Measurements from ENCODE around the gene UMPS. TPM values are rescaled to one million over a fixed set of nuclear protein-coding genes. Genes with fewer than 3 reads are reported as not detected.

UMPS gene
- total RNA-seq, 1 experiment from 2014 or later = 45.4 TPM

- no peak for TF ChIP-seq TP53 (CRISPR knock-in tag; IDR thresholded peaks at IDR 0.05)
- TF ChIP-seq PRDM15 (CRISPR knock-in tag; IDR thresholded peaks at IDR 0.05) = no peak
- TF ChIP-seq ZNF317 (CRISPR knock-in tag; IDR thresholded peaks at IDR 0.05; ENCODE audit: borderline replicate concordance, low read depth) = no peak
These were observed 38.7 kb upstream of the UMPS start (continued) for GRCh38 chr3:124691599-124691998.

DNA sequence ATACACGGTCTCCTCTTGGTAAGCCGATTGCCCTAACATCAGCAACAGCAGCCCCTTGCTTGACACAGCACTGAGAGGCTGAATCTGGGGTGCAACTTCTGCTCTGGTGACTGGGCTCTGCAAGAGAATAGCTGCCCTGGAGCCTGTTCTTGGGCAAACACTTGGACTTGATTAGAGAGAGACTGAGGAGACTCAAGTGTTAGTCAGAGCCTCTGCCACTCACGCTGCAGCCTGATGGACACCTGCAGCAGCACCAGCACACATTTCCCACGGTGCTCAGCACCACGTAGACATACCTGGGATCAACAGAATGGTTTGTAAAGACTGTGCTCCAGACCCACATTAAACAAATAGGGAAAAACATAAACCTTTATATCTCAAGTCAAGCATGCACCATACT is 35.8 kb upstream of the UMPS start:
- Mint-ChIP-seq H3K4me1 (0 out of 2 replicates have a peak, but pooled peaks cover 3% of the 10 kb centered on the region), H3K27me3 (ENCODE audit: low read depth) (no peaks in the 10 kb centered on the region; the same call in 1 of the 2 replicates), H3K27ac (no peak overlapping the region), H3K4me3 (no peak overlapping the region), H3K9me3 (no peaks in the 10 kb centered on the region), H3K36me3 (no peaks in the 10 kb centered on the region)
- DNase-seq (ENCODE audit: low spot score) (no peak), ATAC-seq (no peak)
- ChIA-PET POLR2A (no interaction called here), CTCF (interaction anchor here (1.6 kb wide), 1 partner anchor 129 kb away, joined by 5 read pairs; no protein-coding TSS in a partner anchor)
- TF ChIP-seq FOXK1 (CRISPR knock-in tag; IDR thresholded peaks at IDR 0.05) (no peak), ETV6 (CRISPR knock-in tag; IDR thresholded peaks at IDR 0.05) (no peak), PREB (CRISPR knock-in tag; IDR thresholded peaks at IDR 0.05; ENCODE audit: borderline replicate concordance) (no peak), ZBTB21 (CRISPR knock-in tag; IDR thresholded peaks at IDR 0.05; ENCODE audit: borderline replicate concordance) (no peak), ZNF512 (CRISPR knock-in tag; IDR thresholded peaks at IDR 0.05; ENCODE audit: borderline replicate concordance) (no peak), SMAD3 (CRISPR knock-in tag; IDR thresholded peaks at IDR 0.05; ENCODE audit: borderline replicate concordance) (no peak), SOX15 (CRISPR knock-in tag; IDR thresholded peaks at IDR 0.05) (no peak), GRHL2 (CRISPR knock-in tag; IDR thresholded peaks at IDR 0.05; ENCODE audit: insufficient replicate concordance, severe bottlenecking) (no peak), ZNF121 (CRISPR knock-in tag; IDR thresholded peaks at IDR 0.05) (no peak), CREB1 (CRISPR knock-in tag; IDR thresholded peaks at IDR 0.05) (no peak), SP1 (CRISPR knock-in tag; conservative IDR thresholded peaks at IDR 0.05) (no peak), MYBL2 (CRISPR knock-in tag; IDR thresholded peaks at IDR 0.05) (no peak), PRRX2 (CRISPR knock-in tag; IDR thresholded peaks at IDR 0.05) (no peak), PRDM15 (CRISPR knock-in tag; IDR thresholded peaks at IDR 0.05) (no peak)
- TF ChIP-seq, protein P1, sequence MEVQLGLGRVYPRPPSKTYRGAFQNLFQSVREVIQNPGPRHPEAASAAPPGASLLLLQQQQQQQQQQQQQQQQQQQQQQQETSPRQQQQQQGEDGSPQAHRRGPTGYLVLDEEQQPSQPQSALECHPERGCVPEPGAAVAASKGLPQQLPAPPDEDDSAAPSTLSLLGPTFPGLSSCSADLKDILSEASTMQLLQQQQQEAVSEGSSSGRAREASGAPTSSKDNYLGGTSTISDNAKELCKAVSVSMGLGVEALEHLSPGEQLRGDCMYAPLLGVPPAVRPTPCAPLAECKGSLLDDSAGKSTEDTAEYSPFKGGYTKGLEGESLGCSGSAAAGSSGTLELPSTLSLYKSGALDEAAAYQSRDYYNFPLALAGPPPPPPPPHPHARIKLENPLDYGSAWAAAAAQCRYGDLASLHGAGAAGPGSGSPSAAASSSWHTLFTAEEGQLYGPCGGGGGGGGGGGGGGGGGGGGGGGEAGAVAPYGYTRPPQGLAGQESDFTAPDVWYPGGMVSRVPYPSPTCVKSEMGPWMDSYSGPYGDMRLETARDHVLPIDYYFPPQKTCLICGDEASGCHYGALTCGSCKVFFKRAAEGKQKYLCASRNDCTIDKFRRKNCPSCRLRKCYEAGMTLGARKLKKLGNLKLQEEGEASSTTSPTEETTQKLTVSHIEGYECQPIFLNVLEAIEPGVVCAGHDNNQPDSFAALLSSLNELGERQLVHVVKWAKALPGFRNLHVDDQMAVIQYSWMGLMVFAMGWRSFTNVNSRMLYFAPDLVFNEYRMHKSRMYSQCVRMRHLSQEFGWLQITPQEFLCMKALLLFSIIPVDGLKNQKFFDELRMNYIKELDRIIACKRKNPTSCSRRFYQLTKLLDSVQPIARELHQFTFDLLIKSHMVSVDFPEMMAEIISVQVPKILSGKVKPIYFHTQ (CRISPR knock-in tag; IDR thresholded peaks at IDR 0.05) = no peak
- TF ChIP-seq, protein P2, sequence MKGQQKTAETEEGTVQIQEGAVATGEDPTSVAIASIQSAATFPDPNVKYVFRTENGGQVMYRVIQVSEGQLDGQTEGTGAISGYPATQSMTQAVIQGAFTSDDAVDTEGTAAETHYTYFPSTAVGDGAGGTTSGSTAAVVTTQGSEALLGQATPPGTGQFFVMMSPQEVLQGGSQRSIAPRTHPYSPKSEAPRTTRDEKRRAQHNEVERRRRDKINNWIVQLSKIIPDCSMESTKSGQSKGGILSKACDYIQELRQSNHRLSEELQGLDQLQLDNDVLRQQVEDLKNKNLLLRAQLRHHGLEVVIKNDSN (CRISPR knock-in tag; IDR thresholded peaks at IDR 0.05) = no peak
- TF ChIP-seq, protein P3, sequence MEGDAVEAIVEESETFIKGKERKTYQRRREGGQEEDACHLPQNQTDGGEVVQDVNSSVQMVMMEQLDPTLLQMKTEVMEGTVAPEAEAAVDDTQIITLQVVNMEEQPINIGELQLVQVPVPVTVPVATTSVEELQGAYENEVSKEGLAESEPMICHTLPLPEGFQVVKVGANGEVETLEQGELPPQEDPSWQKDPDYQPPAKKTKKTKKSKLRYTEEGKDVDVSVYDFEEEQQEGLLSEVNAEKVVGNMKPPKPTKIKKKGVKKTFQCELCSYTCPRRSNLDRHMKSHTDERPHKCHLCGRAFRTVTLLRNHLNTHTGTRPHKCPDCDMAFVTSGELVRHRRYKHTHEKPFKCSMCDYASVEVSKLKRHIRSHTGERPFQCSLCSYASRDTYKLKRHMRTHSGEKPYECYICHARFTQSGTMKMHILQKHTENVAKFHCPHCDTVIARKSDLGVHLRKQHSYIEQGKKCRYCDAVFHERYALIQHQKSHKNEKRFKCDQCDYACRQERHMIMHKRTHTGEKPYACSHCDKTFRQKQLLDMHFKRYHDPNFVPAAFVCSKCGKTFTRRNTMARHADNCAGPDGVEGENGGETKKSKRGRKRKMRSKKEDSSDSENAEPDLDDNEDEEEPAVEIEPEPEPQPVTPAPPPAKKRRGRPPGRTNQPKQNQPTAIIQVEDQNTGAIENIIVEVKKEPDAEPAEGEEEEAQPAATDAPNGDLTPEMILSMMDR (IDR thresholded peaks at IDR 0.05) = no peak

Measured in WTC11 (cell line).